Activated T-cell treated with anti-CD3 and anti-CD28 coated beads, Interleukin-2, amount 50 U/mL, for 48 hours (primary cell): Measurements from ENCODE around the gene SDR9C7.
"Not testable (repeated sequence)": the region's sequence is repeated elsewhere in the genome, so short reads cannot be mapped to it uniquely, and the experiment has no call there.

ENCODE experiments used
- DNase-seq, 2 experiments: peaks; one replicate each; pipeline ENCODE4 v3.0.0-alpha.2; 2020

The SDR9C7 gene

DNA sequence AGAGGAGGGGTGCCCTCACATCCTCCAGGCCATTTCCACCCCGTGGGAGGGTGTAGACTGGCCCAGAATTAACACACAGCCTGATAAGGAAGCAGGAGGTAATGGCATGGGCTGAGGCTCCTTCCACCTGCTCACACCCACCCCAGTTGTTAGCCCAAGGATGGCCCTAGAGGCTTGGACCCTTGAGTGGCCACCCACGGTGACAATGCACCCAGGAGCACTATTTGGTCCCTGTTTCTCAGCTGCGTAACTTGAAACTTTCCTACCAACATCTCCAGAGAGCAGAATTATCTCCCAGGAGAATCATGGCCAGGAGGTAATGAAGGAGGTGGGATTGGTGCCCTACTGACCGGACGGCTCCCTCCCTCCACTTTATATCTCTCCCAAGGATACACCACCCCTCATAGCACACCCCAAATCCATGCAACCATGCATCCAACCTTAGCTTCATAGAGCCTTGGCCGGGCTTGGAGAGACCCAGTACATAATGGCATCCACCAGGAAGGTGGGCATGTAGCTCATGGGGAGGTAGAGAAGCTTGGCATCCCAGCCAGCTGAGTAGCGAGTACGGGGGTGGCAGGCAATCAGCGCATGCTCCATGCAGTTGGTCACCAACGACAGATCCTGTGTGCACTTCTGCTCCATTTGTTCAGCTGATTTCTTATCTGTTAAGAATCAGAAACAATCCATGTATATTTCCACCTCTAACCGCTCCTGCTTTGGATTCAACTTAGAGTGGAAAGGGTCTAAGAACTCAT, 17.6 kb upstream of the SDR9C7 start:
- DNase-seq: no peak

GRCh38 chr12:56948881-56949280, 14.7 kb upstream of the SDR9C7 start:
- DNase-seq: no peak

DNA sequence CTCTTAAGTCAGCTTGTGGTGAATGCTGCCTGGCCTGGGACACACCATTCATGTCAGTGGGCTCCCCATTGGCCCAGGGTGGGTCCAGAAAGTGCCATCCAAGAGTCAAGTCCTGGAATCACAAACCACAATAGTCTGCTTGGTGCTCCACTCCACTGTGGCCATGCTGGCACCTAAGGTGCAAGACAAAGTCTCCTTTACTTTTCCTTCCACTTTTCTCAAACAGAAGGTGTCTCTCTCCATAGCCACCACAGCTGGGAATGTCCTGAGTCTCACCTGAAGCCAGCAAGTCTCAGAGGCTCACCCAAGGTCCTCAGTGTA, 14.2 kb upstream of the SDR9C7 start:
- peak in 1 of 2 experiments; percentile 1 for DNase-seq

DNA sequence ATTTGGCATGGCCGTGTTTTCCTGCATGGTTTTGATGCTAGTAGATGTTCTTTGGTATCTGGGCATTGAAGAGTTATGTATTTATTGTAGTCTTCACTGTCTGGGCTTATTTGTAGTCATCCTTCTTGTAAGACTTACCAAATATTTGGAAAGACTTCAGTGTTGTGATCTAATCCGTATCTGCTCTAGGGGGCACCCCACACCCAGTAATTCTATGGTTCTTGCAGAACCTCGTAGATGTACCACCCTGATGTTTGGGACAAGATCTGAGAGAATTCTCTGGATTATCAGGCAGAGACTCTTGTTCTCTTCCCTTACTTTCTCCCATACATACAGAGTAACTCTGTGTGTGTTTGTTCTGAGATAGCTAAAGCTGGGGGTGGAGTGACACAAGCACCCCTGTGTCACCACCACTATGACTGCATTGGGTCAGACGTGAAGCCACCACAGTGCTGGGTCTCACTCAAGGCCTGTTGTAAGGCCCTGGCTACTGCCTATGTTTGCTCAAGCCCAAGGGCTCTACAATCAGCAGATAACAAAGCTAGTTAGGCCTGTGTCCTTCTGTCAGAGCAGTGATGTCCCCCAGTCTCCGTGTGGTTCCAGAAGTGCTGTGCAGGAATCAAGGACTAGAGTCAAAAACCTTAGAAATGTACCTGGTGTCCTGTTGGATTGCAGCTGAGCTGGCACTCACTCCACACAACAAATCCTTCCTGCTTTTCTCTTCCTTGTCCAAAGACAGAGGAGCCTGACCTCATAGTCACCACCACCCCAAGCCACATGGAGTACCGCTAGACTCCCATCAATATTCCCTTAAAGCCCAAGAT, 13.6 kb upstream of the SDR9C7 start:
- peak in 1 of 2 experiments; percentile 5 for DNase-seq

DNA sequence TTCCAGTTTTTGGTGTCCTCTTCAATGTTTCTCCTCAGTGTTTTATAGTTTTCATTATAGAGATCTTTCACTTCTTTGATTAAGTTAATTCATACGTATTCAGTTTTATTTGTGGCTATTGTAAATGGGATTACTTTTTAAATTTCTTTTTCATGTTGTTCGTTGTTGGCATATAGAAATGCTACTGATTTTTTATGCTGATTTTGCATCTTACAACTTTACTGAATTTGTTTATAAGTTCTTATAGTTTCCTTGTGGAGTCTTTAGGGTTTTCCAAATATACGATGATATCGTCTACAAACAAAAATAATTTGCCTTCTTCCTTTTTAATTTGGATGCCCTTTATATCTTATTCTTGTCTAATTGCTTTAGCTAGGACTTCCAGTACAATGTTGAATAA, 9.7 kb upstream of the SDR9C7 start:
- no peak for DNase-seq

DNA sequence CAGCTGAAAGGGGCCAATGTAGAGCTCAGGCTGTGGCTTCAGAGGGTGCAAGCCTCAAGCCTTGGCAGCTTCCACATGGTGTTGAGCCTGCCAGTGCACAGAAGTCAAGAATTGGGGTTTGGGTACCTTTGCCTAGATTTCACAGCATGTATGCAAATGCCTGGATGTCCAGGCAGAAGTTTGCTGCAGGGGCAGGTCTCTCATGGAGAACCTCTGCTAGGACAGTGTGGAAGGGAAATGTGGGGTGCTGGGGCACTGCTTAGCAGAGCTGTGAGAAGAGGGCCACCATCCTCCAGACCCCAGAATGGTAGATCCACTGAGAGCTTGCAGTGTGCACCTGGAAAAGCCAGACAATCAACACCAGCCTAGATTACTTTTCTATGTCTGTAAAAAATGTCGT, 9.2 kb upstream of the SDR9C7 start:
- DNase-seq: not testable (repeated sequence)

- peak in 1 of 2 experiments; percentile 11 for DNase-seq
Measured at GRCh38 chr12:56941299-56942017, 7.2 kb upstream of the SDR9C7 start.

GRCh38 chr12:56940942-56941298, 6.7 kb upstream of the SDR9C7 start:
- DNase-seq: not testable (repeated sequence)

GRCh38 chr12:56935752-56936151, 1.5 kb upstream of the SDR9C7 start:
- peak in 1 of 2 experiments; percentile 9 for DNase-seq

DNA sequence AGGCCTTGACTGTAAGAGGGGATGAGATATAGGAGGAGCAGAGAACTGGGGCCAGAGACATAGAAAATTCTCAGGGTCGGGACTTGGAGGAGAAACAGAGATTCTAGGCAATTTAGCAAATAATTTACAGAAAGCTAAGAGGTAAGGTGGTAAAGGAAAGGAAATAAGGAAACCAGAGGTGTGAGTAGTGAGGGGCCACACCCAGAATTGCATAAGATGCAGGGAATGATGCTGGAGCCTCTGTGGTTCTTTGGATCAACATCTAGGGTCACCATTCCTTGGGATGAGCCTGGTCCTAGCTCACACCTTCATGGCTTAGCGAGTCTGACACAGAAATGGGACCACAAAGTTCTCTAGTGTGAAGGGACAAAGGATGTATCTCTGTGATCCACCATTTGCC, 949 bp upstream of the SDR9C7 start:
- no peak for DNase-seq

GRCh38 chr12:56932867-56933266, 1.3 kb downstream of the SDR9C7 start:
- DNase-seq: peak in 1 of 2 experiments; percentile 5

DNA sequence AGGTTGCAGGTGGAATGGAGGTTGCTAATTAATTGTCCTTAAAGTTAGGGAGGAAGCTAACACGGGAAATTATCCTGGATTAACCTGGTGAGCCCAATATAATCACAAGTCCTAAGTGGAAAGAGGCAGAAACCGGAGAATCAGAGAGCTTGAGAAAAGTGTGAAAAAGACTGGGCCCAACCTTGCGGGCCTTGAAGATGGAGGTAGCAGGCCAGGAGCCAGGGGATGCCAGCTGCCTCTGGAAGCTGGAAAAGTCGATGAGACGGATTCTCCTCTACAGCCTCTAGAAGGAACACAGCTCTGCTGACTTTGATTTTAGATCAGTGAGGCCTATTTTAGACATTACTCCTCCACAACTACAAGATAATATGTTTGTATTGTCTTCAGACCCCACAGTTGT, 2.1 kb downstream of the SDR9C7 start:
- no peak for DNase-seq

GRCh38 chr12:56931474-56931978, 2.7 kb downstream of the SDR9C7 start:
- no peak for DNase-seq

GRCh38 chr12:56930241-56930640, 4.0 kb downstream of the SDR9C7 start:
- DNase-seq: no peak

GRCh38 chr12:56929780-56930179, 4.4 kb downstream of the SDR9C7 start:
- no peak for DNase-seq

GRCh38 chr12:56928262-56928661, 5.9 kb downstream of the SDR9C7 start:
- DNase-seq: no peak

DNA sequence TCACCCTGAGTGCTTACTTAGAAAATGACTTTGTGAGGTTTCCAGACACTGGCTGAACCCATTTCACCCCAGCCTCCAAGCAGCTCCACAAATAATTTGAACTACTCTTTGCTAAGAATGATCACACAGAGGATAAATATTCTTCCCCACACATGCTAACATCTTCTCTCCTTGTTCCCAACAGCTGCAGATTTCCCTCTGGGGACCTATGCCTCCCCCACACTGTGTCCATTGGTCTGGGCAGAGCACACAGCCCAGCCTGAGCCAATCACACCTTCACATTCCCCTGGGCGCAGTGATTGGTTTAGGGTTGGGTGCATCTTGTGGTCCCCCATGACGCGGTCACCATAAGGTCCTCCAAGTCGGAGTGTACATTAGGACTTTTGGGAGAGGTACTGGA, 6.9 kb downstream of the SDR9C7 start:
- DNase-seq: no peak

GRCh38 chr12:56922031-56922430, 12.2 kb downstream of the SDR9C7 start:
- DNase-seq: no peak

DNA sequence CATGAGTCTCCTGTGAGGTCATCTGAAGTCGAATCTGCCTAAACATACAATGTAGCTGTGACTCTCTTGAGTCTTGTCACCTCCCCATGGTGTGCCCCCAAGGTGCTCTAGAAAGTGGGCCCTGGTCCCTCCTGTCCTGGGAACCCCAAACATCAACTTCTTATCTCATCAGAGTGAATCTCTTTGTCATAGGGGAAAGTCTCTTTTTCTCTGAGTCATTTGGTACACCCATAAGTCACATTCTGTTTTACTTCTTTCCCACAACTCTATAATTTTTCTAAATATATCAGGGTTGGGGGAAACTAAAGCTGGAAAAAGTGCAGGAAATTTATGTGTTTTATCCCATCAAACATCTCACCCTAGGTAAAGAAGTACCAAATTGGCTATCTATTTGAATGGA, 12.9 kb downstream of the SDR9C7 start:
- DNase-seq: no peak

DNA sequence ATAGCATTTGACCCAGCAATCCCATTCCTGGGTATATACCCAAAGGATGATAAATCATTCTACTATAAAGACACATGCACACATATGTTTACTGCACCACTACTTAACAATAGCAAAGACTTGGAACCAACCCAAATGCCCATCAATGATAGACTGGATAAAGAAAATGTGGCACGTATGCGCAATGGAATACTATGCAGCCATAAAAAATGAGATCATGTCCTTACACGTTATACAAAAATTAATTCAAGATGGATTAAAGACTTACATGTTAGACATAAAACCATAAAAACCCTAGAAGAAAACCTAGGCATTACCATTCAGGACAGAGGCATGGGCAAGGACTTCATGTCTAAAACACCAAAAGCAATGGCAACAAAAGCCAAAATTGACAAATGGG, 16.1 kb downstream of the SDR9C7 start:
- not testable (repeated sequence) for DNase-seq

GRCh38 chr12:56916996-56917333, 17.2 kb downstream of the SDR9C7 start:
- DNase-seq: no peak

- no peak for DNase-seq
Measured at GRCh38 chr12:56916296-56916995, 17.8 kb downstream of the SDR9C7 start.

DNA sequence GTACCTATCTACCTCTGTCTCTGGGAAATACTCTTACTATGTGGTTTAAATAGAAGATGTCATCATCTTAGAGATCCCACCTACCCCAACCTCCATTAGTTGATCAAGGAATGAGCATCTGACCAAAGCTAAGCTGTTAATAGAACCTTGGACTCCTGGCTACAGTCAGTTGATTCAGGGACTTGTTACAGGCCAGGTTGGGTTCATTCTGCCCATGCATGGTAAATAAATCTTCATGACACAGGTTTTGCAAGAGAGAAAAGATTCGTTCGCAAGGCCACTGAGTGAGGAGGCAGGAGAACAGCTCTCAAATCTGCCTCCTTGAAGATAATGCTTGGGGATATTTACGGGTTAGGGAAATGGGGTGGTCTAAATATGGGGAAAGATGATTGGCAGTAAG, 19.5 kb downstream of the SDR9C7 start:
- DNase-seq: no peak
